K562 (cell line): ENCODE measurements around the gene DPP9. TPM values are rescaled to one million over a fixed set of nuclear protein-coding genes. Genes with fewer than 3 reads are reported as not detected.

Source experiments
- ARID2 ChIP-seq: fragments of 450-650 bp; IDR thresholded peaks from 2 replicates; pipeline ENCODE4 v1.6.1; 2017; ENCODE audit warnings: antibody characterized with exemption, mild to moderate bottlenecking
- PHB2 ChIP-seq: fragments of 450-650 bp; IDR thresholded peaks from 2 replicates; pipeline ENCODE4 v1.6.1; 2017; ENCODE audit warnings: low read depth
- RCOR1 ChIP-seq, 2 experiments: IDR thresholded peaks; 2 replicates each; pipeline ENCODE4 v1.6.1; 2012; ENCODE audit warnings: low read depth in 2 of 2, low read length in 2 of 2, borderline replicate concordance in 1 of 2, improper control_type of control experiment in 1 of 2
- STAG1 ChIP-seq: sonication (generic); formaldehyde crosslinking; IDR thresholded peaks from 2 replicates; pipeline ENCODE4 v1.5.0; 2020; ENCODE audit warnings: missing genetic modification reagents, borderline replicate concordance
- polyA plus RNA-seq, 8 experiments: library from polyadenylated mRNA; depleted of rRNA in 4 of 8; stranded (reverse) in 5 of 8; unstranded in 3 of 8; fragments of >200 nt; fragmentation: Nextera tagmentation in 2 of 8; fragmentation: Illumina TruSeq in 1 of 8; extraction: Ambion mirVana in 2 of 8; extraction: Trizol in 1 of 8; gene quantifications; 2 replicates each; pipeline versions ENCODE4 v1.2.1 to v1.2.3, GENCODE V29; 2011 to 2014; ENCODE audit warnings: inconsistent platforms in 1 of 8, missing spikeins in 1 of 8
- total RNA-seq, 7 experiments: library from RNA; depleted of rRNA in 6 of 7; stranded (reverse); fragments of >200 nt in 6 of 7; fragmentation: Illumina TruSeq in 2 of 7; extraction: Trizol in 2 of 7; gene quantifications; 2 replicates each; pipeline versions ENCODE4 v1.2.1 to v1.2.3, GENCODE V29; 2011 to 2021; ENCODE audit warnings: low replicate concordance in 1 of 7
- TF ChIP-seq, protein P1 (sequence below): fragments of 450-650 bp; formaldehyde crosslinking; IDR thresholded peaks from 2 replicates; pipeline ENCODE4 v1.4.0; 2020; ENCODE audit warnings: mild to moderate bottlenecking, moderate library complexity
- TF ChIP-seq, protein P2 (sequence below): IDR thresholded peaks from 2 replicates; pipeline ENCODE4 v1.6.1; 2011; ENCODE audit warnings: borderline replicate concordance, low read depth, mild to moderate bottlenecking, moderate library complexity, low read length; ENCODE audit not compliant: insufficient read depth, poor library complexity, severe bottlenecking
- TF ChIP-seq, protein P3 (sequence below), 2 experiments: fragments of 450-650 bp; formaldehyde crosslinking in 1 of 2; IDR thresholded peaks; 2 replicates each; pipeline versions ENCODE4 v1.4.0 to v1.6.1; 2014 to 2020; ENCODE audit warnings: mild to moderate bottlenecking in 2 of 2, borderline replicate concordance in 1 of 2, low read depth in 1 of 2

The DPP9 gene
- total and polyA plus RNA-seq, 9 of the 15 experiments (the other 6 are each of a cell fraction or from before 2014, with no cell fraction given): 0.90 to 66.7 (median 24.5) TPM

DNA sequence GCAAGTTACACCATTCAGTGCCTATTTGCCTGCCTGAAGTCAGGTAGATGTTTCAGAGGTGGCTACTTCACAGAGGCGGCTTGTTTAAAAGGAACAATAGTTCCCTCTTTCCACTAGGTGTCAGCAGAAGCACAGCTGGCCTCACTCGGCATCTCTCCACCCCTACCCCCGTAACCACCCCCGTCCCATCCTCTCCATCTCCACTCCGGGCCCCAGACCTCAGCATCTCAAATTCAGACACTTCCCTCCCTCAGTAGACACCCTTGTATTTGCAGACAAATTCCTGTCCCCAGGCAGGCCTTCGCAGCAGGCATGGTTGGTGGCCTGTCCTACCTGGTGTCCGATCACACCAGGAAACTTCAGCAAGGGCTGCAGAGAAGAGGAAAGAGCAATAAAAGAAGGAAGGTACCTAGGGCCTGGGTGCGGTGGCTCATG lies 9.1 kb upstream of the DPP9 start (continued):
- TF ChIP-seq, protein P1, sequence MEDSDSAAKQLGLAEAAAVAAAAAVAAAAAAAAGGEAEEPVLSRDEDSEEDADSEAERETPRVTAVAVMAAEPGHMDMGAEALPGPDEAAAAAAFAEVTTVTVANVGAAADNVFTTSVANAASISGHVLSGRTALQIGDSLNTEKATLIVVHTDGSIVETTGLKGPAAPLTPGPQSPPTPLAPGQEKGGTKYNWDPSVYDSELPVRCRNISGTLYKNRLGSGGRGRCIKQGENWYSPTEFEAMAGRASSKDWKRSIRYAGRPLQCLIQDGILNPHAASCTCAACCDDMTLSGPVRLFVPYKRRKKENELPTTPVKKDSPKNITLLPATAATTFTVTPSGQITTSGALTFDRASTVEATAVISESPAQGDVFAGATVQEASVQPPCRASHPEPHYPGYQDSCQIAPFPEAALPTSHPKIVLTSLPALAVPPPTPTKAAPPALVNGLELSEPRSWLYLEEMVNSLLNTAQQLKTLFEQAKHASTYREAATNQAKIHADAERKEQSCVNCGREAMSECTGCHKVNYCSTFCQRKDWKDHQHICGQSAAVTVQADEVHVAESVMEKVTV: 0 out of 2 replicates have a peak, but pooled peaks have one; percentile 35
- TF ChIP-seq PHB2 (no peak), STAG1 (CRISPR knock-in tag) (peak; percentile 36; the same call in 1 of the 2 replicates), RCOR1 (IDR thresholded peaks at IDR 0.05; ENCODE audit: borderline replicate concordance in 1 of 2, low read depth in 2 of 2, low read length in 2 of 2) (peak in 1 of 2 experiments; percentile 17; a peak in 1 of 4 replicates), ARID2 (peak; percentile 75; the same call in 1 of the 2 replicates)
- TF ChIP-seq, protein P2, sequence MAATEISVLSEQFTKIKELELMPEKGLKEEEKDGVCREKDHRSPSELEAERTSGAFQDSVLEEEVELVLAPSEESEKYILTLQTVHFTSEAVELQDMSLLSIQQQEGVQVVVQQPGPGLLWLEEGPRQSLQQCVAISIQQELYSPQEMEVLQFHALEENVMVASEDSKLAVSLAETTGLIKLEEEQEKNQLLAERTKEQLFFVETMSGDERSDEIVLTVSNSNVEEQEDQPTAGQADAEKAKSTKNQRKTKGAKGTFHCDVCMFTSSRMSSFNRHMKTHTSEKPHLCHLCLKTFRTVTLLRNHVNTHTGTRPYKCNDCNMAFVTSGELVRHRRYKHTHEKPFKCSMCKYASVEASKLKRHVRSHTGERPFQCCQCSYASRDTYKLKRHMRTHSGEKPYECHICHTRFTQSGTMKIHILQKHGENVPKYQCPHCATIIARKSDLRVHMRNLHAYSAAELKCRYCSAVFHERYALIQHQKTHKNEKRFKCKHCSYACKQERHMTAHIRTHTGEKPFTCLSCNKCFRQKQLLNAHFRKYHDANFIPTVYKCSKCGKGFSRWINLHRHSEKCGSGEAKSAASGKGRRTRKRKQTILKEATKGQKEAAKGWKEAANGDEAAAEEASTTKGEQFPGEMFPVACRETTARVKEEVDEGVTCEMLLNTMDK: no peak
- TF ChIP-seq, protein P3, sequence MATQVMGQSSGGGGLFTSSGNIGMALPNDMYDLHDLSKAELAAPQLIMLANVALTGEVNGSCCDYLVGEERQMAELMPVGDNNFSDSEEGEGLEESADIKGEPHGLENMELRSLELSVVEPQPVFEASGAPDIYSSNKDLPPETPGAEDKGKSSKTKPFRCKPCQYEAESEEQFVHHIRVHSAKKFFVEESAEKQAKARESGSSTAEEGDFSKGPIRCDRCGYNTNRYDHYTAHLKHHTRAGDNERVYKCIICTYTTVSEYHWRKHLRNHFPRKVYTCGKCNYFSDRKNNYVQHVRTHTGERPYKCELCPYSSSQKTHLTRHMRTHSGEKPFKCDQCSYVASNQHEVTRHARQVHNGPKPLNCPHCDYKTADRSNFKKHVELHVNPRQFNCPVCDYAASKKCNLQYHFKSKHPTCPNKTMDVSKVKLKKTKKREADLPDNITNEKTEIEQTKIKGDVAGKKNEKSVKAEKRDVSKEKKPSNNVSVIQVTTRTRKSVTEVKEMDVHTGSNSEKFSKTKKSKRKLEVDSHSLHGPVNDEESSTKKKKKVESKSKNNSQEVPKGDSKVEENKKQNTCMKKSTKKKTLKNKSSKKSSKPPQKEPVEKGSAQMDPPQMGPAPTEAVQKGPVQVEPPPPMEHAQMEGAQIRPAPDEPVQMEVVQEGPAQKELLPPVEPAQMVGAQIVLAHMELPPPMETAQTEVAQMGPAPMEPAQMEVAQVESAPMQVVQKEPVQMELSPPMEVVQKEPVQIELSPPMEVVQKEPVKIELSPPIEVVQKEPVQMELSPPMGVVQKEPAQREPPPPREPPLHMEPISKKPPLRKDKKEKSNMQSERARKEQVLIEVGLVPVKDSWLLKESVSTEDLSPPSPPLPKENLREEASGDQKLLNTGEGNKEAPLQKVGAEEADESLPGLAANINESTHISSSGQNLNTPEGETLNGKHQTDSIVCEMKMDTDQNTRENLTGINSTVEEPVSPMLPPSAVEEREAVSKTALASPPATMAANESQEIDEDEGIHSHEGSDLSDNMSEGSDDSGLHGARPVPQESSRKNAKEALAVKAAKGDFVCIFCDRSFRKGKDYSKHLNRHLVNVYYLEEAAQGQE (IDR thresholded peaks at IDR 0.05; ENCODE audit: borderline replicate concordance): peak; percentile 65; the same call in 1 of the 2 replicates
- TF ChIP-seq, protein P3 (CRISPR knock-in tag; IDR thresholded peaks at IDR 0.05; ENCODE audit: low read depth): no peak
